Trophoblast cell (in vitro differentiated cells and primary cell): ENCODE measurements around the gene HAUS3.
A peak's percentile ranks its signal among the peaks of the same experiment; 100 is the strongest.

ENCODE experiments used
- DNase-seq, 2 donors: peaks; one replicate each; pipeline ENCODE4 v3.0.0-alpha.2; 2016
- H2AFZ ChIP-seq: 2 replicates; pipeline ENCODE4 v1.6.1; 2013; ENCODE audit warnings: low read length, moderate library complexity, mild to moderate bottlenecking; ENCODE audit not compliant: insufficient read depth, poor library complexity
- H2AK5ac ChIP-seq: 2 replicates; pipeline ENCODE4 v1.6.1; 2013; ENCODE audit warnings: mild to moderate bottlenecking, low read length
- H2BK120ac ChIP-seq: 2 replicates; pipeline ENCODE4 v1.6.1; 2013; ENCODE audit warnings: low read length, mild to moderate bottlenecking, moderate library complexity; ENCODE audit not compliant: insufficient read depth, poor library complexity
- H2BK12ac ChIP-seq: 2 replicates; pipeline ENCODE4 v1.6.1; 2013; ENCODE audit warnings: mild to moderate bottlenecking, low read length, moderate library complexity
- H2BK5ac ChIP-seq: 2 replicates; pipeline ENCODE4 v1.6.1; 2013; ENCODE audit warnings: low read length, low read depth, moderate library complexity, mild to moderate bottlenecking; ENCODE audit not compliant: poor library complexity
- H3K14ac ChIP-seq: 2 replicates; pipeline ENCODE4 v1.6.1; 2013; ENCODE audit warnings: mild to moderate bottlenecking, low read length
- H3K18ac ChIP-seq: 2 replicates; pipeline ENCODE4 v1.6.1; 2013; ENCODE audit warnings: mild to moderate bottlenecking, low read length
- H3K23ac ChIP-seq: 2 replicates; pipeline ENCODE4 v1.6.1; 2013; ENCODE audit warnings: low read length
- H3K27ac ChIP-seq: 2 replicates; pipeline ENCODE4 v1.5.1; 2013; ENCODE audit warnings: low read depth, mild to moderate bottlenecking, inconsistent platforms, low read length, moderate library complexity
- H3K27me3 ChIP-seq: 2 replicates; pipeline ENCODE4 v1.6.1; 2013; ENCODE audit warnings: inconsistent platforms, mild to moderate bottlenecking, low read length, moderate library complexity; ENCODE audit not compliant: insufficient read depth
- H3K36me3 ChIP-seq, 2 experiments: 1 replicate in 1 of 2; 2 replicates in 1 of 2; pipeline ENCODE4 v1.6.1; 2013; ENCODE audit warnings: low read length in 2 of 2, mild to moderate bottlenecking in 2 of 2, moderate library complexity in 1 of 2; ENCODE audit not compliant: insufficient read depth in 2 of 2, control insufficient read depth in 1 of 2
- H3K4ac ChIP-seq: 2 replicates; pipeline ENCODE4 v1.6.1; 2013; ENCODE audit warnings: low read depth, mild to moderate bottlenecking, low read length, moderate library complexity
- H3K4me1 ChIP-seq, 2 experiments: 1 replicate in 1 of 2; 2 replicates in 1 of 2; pipeline ENCODE4 v1.6.1; 2013; ENCODE audit warnings: low read length in 2 of 2, mild to moderate bottlenecking in 2 of 2, moderate library complexity in 1 of 2; ENCODE audit not compliant: insufficient read depth in 2 of 2, control insufficient read depth in 1 of 2
- H3K4me2 ChIP-seq: 2 replicates; pipeline ENCODE4 v1.6.1; 2013; ENCODE audit warnings: inconsistent platforms, mild to moderate bottlenecking, low read length, moderate library complexity
- H3K4me3 ChIP-seq: 2 replicates; pipeline ENCODE4 v1.5.1; 2013; ENCODE audit warnings: mild to moderate bottlenecking, low read depth, low read length, inconsistent platforms
- H3K79me1 ChIP-seq: one replicate; pipeline ENCODE4 v1.6.1; 2013; ENCODE audit warnings: low read length
- H3K79me2 ChIP-seq: 2 replicates; pipeline ENCODE4 v1.6.1; 2013; ENCODE audit warnings: low read length, mild to moderate bottlenecking; ENCODE audit not compliant: control insufficient read depth, insufficient read depth, poor library complexity
- H3K9ac ChIP-seq: 2 replicates; pipeline ENCODE4 v1.6.1; 2013; ENCODE audit warnings: mild to moderate bottlenecking, low read length
- H3K9me3 ChIP-seq: 2 replicates; pipeline ENCODE4 v1.6.1; 2013; ENCODE audit warnings: low read depth, mild to moderate bottlenecking, control low read depth, inconsistent platforms, low read length; ENCODE audit not compliant: insufficient read depth
- H4K12ac ChIP-seq: 2 replicates; pipeline ENCODE4 v1.6.1; 2013; ENCODE audit warnings: low read depth, mild to moderate bottlenecking, low read length, moderate library complexity
- H4K8ac ChIP-seq: 2 replicates; pipeline ENCODE4 v1.6.1; 2013; ENCODE audit warnings: low read depth, mild to moderate bottlenecking, low read length, moderate library complexity
- H4K91ac ChIP-seq: one replicate; pipeline ENCODE4 v1.6.1; 2013; ENCODE audit warnings: low read depth, mild to moderate bottlenecking, low read length, moderate library complexity
- WGBS: extraction: QIAGEN DNeasy Blood & Tissue Kit; methylation state at CpG from one replicate; pipeline ENCODE4 v1.1.7; 2013; ENCODE audit warnings: missing lambda C conversion rate; ENCODE audit not compliant: insufficient read length, insufficient coverage; ENCODE audit errors: extremely low coverage; 5-methylcytosine and 5-hydroxymethylcytosine counted together

HAUS3 gene

GRCh38 chr4:2273657-2274319 is 31.9 kb upstream of the HAUS3 start:
- no peaks in the 10 kb centered on the region for H3K79me2 ChIP-seq
- no CpG with 5 or more reads among the region's 24 CpGs for WGBS

GRCh38 chr4:2273221-2273620 is 31.3 kb upstream of the HAUS3 start:
- Histone ChIP-seq H3K14ac (no peak overlapping the region), H2AK5ac (no peak overlapping the region), H3K9ac (no peak overlapping the region), H3K4me3 (no peak overlapping the region), H3K18ac (no peak overlapping the region), H3K79me2 (no peaks in the 10 kb centered on the region), H3K9me3 (peaks cover 2% of the 10 kb centered on the region), H4K91ac (no peak overlapping the region), H3K36me3 (no peaks in the 10 kb centered on the region), H4K12ac (no peak overlapping the region), H3K27me3 (no peaks in the 10 kb centered on the region), H3K4me1 (no peaks in the 10 kb centered on the region), H4K8ac (no peak overlapping the region), H3K4me2 (no peak overlapping the region), H2BK120ac (no peak overlapping the region), H3K4ac (no peak overlapping the region), H2BK12ac (no peak overlapping the region), H2AFZ (no peak overlapping the region), H3K23ac (no peak overlapping the region), H2BK5ac (no peak overlapping the region), H3K27ac (no peak overlapping the region), H3K79me1 (no peaks in the 10 kb centered on the region)
- no CpG with 5 or more reads among the region's 15 CpGs for WGBS
- DNase-seq: no peak

More at GRCh38 chr4:2273657-2274319, 31.9 kb upstream of the HAUS3 start:
- Histone ChIP-seq H2AFZ (no peak overlapping the region), H3K9me3 (peaks cover 2% of the 10 kb centered on the region), H3K4me2 (no peak overlapping the region), H3K27ac (no peak overlapping the region), H3K14ac (no peak overlapping the region), H4K8ac (no peak overlapping the region), H3K36me3 (no peaks in the 10 kb centered on the region), H2AK5ac (no peak overlapping the region), H2BK120ac (no peak overlapping the region), H3K23ac (no peak overlapping the region), H4K12ac (no peak overlapping the region), H3K27me3 (no peaks in the 10 kb centered on the region), H4K91ac (no peak overlapping the region), H3K4ac (no peak overlapping the region), H3K18ac (no peak overlapping the region), H3K4me3 (peak overlapping the region; percentile 17), H2BK12ac (no peak overlapping the region), H3K79me1 (no peaks in the 10 kb centered on the region), H3K9ac (no peak overlapping the region), H3K4me1 (no peaks in the 10 kb centered on the region), H2BK5ac (no peak overlapping the region)
- DNase-seq: no peak

- Histone ChIP-seq H2BK12ac (no peak overlapping the region), H2AK5ac (no peak overlapping the region)
Measured at GRCh38 chr4:2272828-2273120, 30.9 kb upstream of the HAUS3 start.

GRCh38 chr4:2272026-2272827 is 30.3 kb upstream of the HAUS3 start:
- Histone ChIP-seq H3K27ac (no peak overlapping the region), H2BK12ac (no peak overlapping the region), H4K91ac (no peak overlapping the region), H2BK120ac (no peak overlapping the region), H3K4me3 (no peak overlapping the region), H3K4me1 (no peaks in the 10 kb centered on the region), H3K79me2 (no peaks in the 10 kb centered on the region), H3K9me3 (peaks cover 2% of the 10 kb centered on the region), H3K36me3 (no peaks in the 10 kb centered on the region), H2AK5ac (no peak overlapping the region), H3K9ac (no peak overlapping the region), H3K23ac (no peak overlapping the region), H3K4ac (no peak overlapping the region), H3K4me2 (no peak overlapping the region), H3K18ac (no peak overlapping the region), H4K12ac (no peak overlapping the region), H4K8ac (no peak overlapping the region), H3K27me3 (no peaks in the 10 kb centered on the region), H2BK5ac (no peak overlapping the region), H3K14ac (no peak overlapping the region), H2AFZ (no peak overlapping the region), H3K79me1 (no peaks in the 10 kb centered on the region)
- no CpG with 5 or more reads among the region's 25 CpGs for WGBS
- DNase-seq: no peak

More at GRCh38 chr4:2272828-2273120, 30.9 kb upstream of the HAUS3 start:
- Histone ChIP-seq H3K9me3 (peaks cover 2% of the 10 kb centered on the region), H3K4me1 (no peaks in the 10 kb centered on the region), H3K27ac (no peak overlapping the region), H3K4ac (no peak overlapping the region), H2BK120ac (no peak overlapping the region), H3K4me3 (no peak overlapping the region), H3K27me3 (no peaks in the 10 kb centered on the region), H3K18ac (no peak overlapping the region), H4K8ac (no peak overlapping the region), H3K79me2 (no peaks in the 10 kb centered on the region), H3K23ac (no peak overlapping the region), H4K91ac (no peak overlapping the region), H3K36me3 (no peaks in the 10 kb centered on the region), H3K79me1 (no peaks in the 10 kb centered on the region), H4K12ac (no peak overlapping the region), H3K4me2 (no peak overlapping the region), H2BK5ac (no peak overlapping the region), H2AFZ (no peak overlapping the region), H3K14ac (no peak overlapping the region), H3K9ac (no peak overlapping the region)
- DNase-seq: no peak
- WGBS: no CpG with 5 or more reads among the region's 6 CpGs
